ENCODE data around the gene FSD1.

FSD1 gene

DNA sequence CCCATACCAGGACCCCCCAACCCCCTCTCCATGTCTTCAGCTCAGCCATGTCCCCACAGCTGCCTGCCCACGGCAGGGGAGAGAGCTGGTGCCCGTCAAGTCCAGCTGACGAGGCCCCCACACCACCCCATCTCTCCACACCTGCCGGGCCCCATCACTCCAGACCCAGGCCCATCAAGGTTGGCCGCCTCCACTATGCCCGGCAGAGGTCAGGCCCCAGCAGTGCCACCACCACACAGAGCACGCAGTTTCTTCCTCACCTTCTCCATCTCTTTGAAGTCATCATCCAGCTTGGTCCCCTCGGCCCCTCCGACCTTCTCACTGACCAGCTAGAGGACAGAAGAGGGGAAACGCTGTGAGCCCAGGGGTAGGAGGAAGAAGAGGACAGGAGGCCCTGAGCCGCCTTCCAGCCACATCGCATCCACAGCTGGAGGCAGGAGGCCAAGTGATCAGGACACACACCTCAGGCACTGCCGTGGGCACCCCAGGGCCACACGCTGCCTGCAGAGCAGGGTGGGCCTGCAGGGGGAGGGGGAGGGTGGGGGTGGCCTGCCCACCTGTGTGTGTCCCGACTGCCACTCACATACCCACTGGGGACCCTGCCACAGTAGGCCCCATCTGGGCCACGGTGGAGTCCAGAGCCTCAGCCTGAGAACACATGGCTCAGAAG, 62.4 kb downstream of the FSD1 start:
- DNase-seq: no peak

DNA sequence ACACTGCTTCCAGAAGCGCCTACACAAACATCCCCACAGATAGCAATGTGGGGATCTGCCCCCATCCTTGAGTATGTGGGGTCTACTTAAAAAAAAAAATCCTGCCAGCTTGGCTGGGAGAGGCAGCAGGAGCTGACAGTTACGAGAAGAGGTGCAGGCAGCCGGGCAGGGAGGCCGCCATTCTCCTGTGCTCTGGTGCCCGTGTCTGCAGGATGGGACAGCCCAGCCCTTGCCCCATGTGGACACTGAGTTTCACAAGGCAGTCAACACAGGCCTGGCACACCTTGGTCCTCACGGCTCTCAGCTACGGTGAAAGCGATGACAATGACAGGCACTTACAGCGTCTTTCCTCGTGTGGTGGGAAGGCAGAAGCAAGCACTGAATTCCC, 62.9 kb downstream of the FSD1 start:
- no peak for DNase-seq

GRCh38 chr19:4367781-4368127, 63.4 kb downstream of the FSD1 start:
- no peak for DNase-seq

DNA sequence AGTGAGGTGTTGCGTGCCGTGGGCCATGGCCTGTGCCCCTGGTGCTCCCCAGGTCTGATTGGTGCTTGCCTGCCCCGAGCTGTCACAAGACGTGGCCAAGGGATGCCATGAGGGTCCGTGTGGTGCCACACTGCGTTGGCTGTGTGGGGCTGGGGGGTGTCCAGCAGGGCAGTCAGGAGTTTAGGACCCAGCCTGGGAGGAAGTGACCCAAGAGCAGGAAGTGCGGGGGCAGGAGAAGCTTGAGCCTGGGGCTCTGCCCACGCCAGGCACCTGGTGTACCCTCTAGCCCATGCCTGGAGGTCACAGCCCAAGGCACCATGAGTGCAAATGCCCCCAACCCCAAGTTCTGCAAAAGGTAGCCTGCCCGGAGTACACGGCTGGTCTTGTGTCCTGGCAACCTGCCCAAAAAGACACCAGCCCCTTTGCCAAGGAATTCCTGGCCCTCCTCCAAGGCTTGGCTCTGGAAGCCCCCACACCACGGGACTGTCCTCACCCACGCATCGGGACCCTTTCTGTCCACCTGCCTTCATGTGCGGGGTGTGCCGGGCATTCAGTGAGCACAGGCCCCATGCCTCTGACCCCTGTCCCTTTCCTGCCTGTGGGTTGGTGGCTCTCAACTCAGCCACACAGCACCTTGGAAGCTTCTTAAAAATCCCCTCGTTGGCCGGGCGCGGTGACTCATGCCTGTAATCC, 63.9 kb downstream of the FSD1 start:
- peak; percentile 49 for DNase-seq

- DNase-seq: peak; percentile 47
These were observed 64.9 kb downstream of the FSD1 start for GRCh38 chr19:4369109-4369887.

DNA sequence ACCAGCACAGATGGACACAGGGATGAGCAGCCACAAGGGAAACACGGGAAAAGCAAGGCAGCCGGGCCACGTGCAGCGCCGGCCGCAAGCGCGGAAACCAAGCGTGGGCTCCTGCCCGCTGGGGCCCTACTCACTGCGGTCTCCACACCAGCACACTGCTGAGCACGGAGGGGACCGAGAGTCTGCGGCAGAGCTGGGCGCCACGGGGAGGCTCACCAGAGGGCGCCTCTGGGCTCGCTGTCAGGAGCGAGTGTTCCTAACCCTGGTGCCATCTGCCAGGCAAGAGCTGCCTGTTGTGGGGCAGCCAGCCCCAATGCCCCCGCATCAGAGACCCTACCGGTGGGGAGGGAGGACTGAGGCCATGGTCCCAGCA, 65.5 kb downstream of the FSD1 start:
- DNase-seq: peak; percentile 82

GRCh38 chr19:4370418-4371041, 66.1 kb downstream of the FSD1 start:
- DNase-seq: no peak

DNA sequence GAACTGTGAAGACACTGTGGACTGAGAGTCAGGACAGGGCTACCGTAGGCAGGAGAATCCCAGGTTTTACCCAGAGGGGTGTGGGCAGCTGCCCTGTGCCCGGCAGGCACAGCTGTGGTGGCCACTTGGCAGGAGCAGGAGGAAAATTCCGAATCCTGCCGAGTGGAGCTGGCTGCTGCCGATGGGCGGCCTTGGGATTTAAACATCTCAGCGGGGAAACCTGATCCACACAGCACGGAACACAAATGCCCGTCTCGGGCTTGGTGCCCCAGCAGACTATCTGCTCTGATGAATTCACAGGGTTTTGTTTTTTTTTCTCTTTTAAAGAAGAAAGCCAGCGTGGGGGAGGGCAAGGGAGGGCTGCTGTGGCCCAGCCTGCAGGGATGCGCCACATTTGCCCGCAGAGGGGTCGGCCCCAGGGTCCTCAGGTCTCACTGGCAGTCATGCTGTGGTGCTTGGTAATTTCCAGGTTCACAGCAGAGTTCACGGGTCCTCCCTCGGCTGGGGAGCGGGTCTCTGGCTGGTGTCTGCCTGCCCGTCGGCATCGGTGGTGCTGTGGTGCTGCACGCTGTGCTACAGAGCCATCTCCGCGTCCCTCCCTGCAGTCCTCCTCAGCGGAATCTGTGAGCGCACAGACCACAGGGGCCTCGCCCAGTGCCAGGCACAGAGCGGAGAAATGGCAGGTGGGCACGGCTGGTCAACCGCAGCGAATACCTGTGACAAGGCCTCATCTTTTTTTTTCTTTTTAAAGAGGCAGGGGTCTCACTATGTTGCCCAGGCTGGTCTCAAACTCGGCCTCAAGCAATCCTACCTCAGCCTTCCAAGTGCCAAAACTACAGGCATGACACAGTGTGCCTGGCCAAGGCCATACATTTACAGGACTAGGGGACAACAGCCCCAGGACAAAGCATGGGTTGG, 67.1 kb downstream of the FSD1 start:
- no peak for DNase-seq

DNA sequence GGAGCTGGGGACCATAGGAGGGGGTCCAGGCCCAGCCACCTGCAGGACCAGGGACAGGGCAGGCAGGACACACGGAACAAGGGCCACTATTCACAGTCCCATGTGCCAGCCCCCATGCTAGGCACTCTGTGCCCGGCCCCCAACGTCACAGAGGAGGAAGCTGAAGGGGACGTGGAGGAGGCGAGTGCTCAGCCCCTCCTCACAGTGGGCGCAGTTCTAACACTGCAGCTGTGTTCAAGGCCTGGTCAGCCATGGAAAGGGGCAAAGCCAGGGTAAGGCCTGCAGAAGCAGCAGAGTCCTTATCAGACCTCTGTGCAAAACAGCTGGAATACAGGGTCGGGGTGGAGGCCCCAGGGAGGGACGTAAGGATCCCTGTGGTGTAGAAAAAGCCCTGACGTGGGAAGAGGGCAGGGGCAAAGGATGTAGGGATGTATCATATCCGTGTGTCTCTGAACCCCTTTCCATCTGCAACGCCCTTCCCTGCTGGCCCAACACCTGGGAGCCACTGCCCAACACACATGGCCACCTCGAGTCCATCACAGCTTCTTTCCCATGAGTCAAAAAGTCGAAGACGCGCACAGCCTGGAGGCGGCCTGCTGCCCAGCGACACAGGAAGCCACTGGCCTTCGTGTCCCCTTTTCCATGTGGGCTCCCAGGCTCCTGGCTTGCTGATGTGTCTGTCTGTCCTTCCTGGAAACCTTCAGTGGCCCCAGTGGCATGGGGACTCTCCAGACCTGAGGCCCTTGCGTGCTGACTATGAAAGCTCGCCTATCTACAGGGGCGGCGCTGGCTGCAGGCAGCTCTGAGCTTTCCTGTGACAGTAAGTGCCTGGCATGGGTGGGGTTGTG, 68.0 kb downstream of the FSD1 start:
- DNase-seq: no peak

DNA sequence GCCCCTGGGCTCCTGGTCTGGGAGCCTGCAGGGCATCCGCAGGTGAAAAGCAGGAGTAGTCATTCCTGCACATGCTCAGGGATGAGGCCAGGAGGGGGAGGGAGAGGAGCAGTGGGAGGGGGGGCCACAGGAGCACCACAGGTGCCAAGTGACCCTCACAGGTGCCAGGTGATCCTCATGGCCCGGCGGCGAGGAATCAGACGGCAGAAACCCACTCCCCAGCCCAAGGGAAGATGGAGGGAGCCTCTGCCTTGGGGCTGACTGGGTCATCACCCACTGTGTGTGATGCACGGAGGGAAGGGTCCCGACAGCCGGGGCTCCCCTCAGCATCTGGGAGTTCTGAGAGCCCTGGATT, 68.6 kb downstream of the FSD1 start:
- DNase-seq: no peak

Measured in islet precursor cell (in vitro differentiated cells).